H9 (cell line): Measurements from ENCODE around the gene PTPRN2. TPM values are rescaled to one million over a fixed set of nuclear protein-coding genes. Genes with fewer than 3 reads are reported as not detected.

ENCODE experiments used
- DNase-seq: peaks from one replicate; pipeline ENCODE4 v3.0.0-alpha.2; 2017
- H2AFZ ChIP-seq: one replicate; pipeline ENCODE4 v1.6.1; 2013; ENCODE audit warnings: mild to moderate bottlenecking, low read length, control low read depth, moderate library complexity
- H2AK5ac ChIP-seq: 2 replicates; pipeline ENCODE4 v1.6.1; 2013; ENCODE audit warnings: low read length, control low read depth, mixed read lengths; ENCODE audit not compliant: insufficient read length
- H2BK120ac ChIP-seq: one replicate; pipeline ENCODE4 v1.6.1; 2013; ENCODE audit warnings: low read depth, mild to moderate bottlenecking, low read length, control low read depth, inconsistent platforms; ENCODE audit not compliant: poor library complexity, severe bottlenecking
- H2BK12ac ChIP-seq: 2 replicates; pipeline ENCODE4 v1.6.1; 2013; ENCODE audit warnings: low read length, control low read depth, mixed read lengths, low read depth; ENCODE audit not compliant: insufficient read length
- H2BK15ac ChIP-seq: 2 replicates; pipeline ENCODE4 v1.6.1; 2013; ENCODE audit warnings: low read depth, low read length, control low read depth
- H2BK20ac ChIP-seq: one replicate; pipeline ENCODE4 v1.6.1; 2013; ENCODE audit warnings: low read depth, mild to moderate bottlenecking, low read length, control low read depth, inconsistent platforms; ENCODE audit not compliant: poor library complexity, severe bottlenecking
- H2BK5ac ChIP-seq: 2 replicates; pipeline ENCODE4 v1.6.1; 2013; ENCODE audit warnings: low read length, control low read depth, mixed read lengths; ENCODE audit not compliant: insufficient read length
- H3K14ac ChIP-seq: 2 replicates; pipeline ENCODE4 v1.6.1; 2013; ENCODE audit warnings: low read length, control low read depth; ENCODE audit not compliant: insufficient read depth
- H3K18ac ChIP-seq: 2 replicates; pipeline ENCODE4 v1.6.1; 2013; ENCODE audit warnings: low read depth, mild to moderate bottlenecking, mixed read lengths, low read length, control low read depth; ENCODE audit not compliant: insufficient read length
- H3K23ac ChIP-seq: 2 replicates; pipeline ENCODE4 v1.6.1; 2013; ENCODE audit warnings: low read length, control low read depth, mixed read lengths, low read depth; ENCODE audit not compliant: insufficient read length
- H3K23me2 ChIP-seq: 2 replicates; pipeline ENCODE4 v1.6.1; 2013; ENCODE audit warnings: low read depth, mild to moderate bottlenecking, mixed read lengths, low read length, control low read depth; ENCODE audit not compliant: insufficient read length, poor library complexity, severe bottlenecking
- H3K27ac ChIP-seq: 2 replicates; pipeline ENCODE4 v1.5.1; 2013; ENCODE audit warnings: low read length, control low read depth, mixed read lengths, low read depth; ENCODE audit not compliant: insufficient read length
- H3K27me3 ChIP-seq: 2 replicates; pipeline ENCODE4 v1.6.1; 2013; ENCODE audit warnings: low read length, control low read depth, inconsistent platforms; ENCODE audit not compliant: insufficient read depth
- H3K4ac ChIP-seq: 2 replicates; pipeline ENCODE4 v1.6.1; 2013; ENCODE audit warnings: low read depth, mild to moderate bottlenecking, control low read depth, inconsistent platforms, low read length, moderate library complexity
- H3K4me1 ChIP-seq: 2 replicates; pipeline ENCODE4 v1.6.1; 2013; ENCODE audit warnings: low read length, control low read depth, inconsistent platforms; ENCODE audit not compliant: insufficient read depth
- H3K4me2 ChIP-seq: 2 replicates; pipeline ENCODE4 v1.6.1; 2013; ENCODE audit warnings: low read length, control low read depth, mixed read lengths; ENCODE audit not compliant: insufficient read length, insufficient read depth
- H3K56ac ChIP-seq: 2 replicates; pipeline ENCODE4 v1.6.1; 2013; ENCODE audit warnings: low read depth, mild to moderate bottlenecking, mixed read lengths, low read length, control low read depth; ENCODE audit not compliant: insufficient read length
- H3K79me1 ChIP-seq: 2 replicates; pipeline ENCODE4 v1.6.1; 2013; ENCODE audit warnings: low read depth, mild to moderate bottlenecking, moderate library complexity, low read length, control low read depth, inconsistent platforms; ENCODE audit not compliant: insufficient read depth, poor library complexity, severe bottlenecking
- H3K79me2 ChIP-seq: 2 replicates; pipeline ENCODE4 v1.6.1; 2013; ENCODE audit warnings: low read length, control low read depth, inconsistent platforms; ENCODE audit not compliant: insufficient read depth
- H3K9ac ChIP-seq: 2 replicates; pipeline ENCODE4 v1.6.1; 2013; ENCODE audit warnings: low read length, control low read depth, mixed read lengths; ENCODE audit not compliant: insufficient read length; ENCODE audit errors: extremely low read depth
- H3K9me3 ChIP-seq: one replicate; pipeline ENCODE4 v1.6.1; 2013; ENCODE audit warnings: low read depth, low read length, inconsistent platforms; ENCODE audit not compliant: control insufficient read depth
- H3T11ph ChIP-seq: one replicate; pipeline ENCODE4 v1.6.1; 2013; ENCODE audit warnings: mild to moderate bottlenecking, low read length, control low read depth, inconsistent platforms
- H4K20me1 ChIP-seq: one replicate; pipeline ENCODE4 v1.6.1; 2013; ENCODE audit not compliant: control insufficient read depth, insufficient read length, insufficient read depth
- H4K5ac ChIP-seq: 2 replicates; pipeline ENCODE4 v1.6.1; 2013; ENCODE audit warnings: low read depth, mild to moderate bottlenecking, mixed read lengths, low read length, control low read depth; ENCODE audit not compliant: insufficient read length
- H4K8ac ChIP-seq: replicated peaks from 2 replicates; pipeline ENCODE4 v1.6.1; 2013; ENCODE audit warnings: low read length, control low read depth, mixed read lengths, low read depth; ENCODE audit not compliant: insufficient read length
- H4K91ac ChIP-seq: 2 replicates; pipeline ENCODE4 v1.6.1; 2013; ENCODE audit warnings: low read depth, mild to moderate bottlenecking, moderate library complexity, mixed read lengths, low read length, control low read depth; ENCODE audit not compliant: insufficient read length
- H3K27ac Mint-ChIP-seq, 3 experiments: 2 replicates in 2 of 3; 3 replicates in 1 of 3; pipeline ENCODE4 v1.8.0; 2020 to 2021; ENCODE audit warnings: mixed read lengths in 3 of 3, mild to moderate bottlenecking in 1 of 3, moderate library complexity in 1 of 3
- H3K27me3 Mint-ChIP-seq: 2 replicates; pipeline ENCODE4 v1.8.0; 2021; ENCODE audit warnings: low read depth, mild to moderate bottlenecking, moderate library complexity, mixed read lengths
- H3K36me3 Mint-ChIP-seq, 3 experiments: 2 replicates in 2 of 3; 3 replicates in 1 of 3; pipeline ENCODE4 v1.8.0; 2020 to 2021; ENCODE audit warnings: low read depth in 3 of 3, mixed read lengths in 3 of 3; ENCODE audit not compliant: insufficient read depth in 1 of 3
- H3K4me1 Mint-ChIP-seq, 2 experiments: 2 replicates each; pipeline ENCODE4 v1.8.0; 2020; ENCODE audit warnings: mixed read lengths in 2 of 2
- H3K4me3 Mint-ChIP-seq, 2 experiments: 2 replicates in 1 of 2; 3 replicates in 1 of 2; pipeline ENCODE4 v1.8.0; 2020 to 2021; ENCODE audit warnings: mild to moderate bottlenecking in 2 of 2, mixed read lengths in 2 of 2, moderate library complexity in 1 of 2
- H3K9me3 Mint-ChIP-seq, 2 experiments: 2 replicates in 1 of 2; 3 replicates in 1 of 2; pipeline ENCODE4 v1.8.0; 2020; ENCODE audit warnings: mild to moderate bottlenecking in 2 of 2, mixed read lengths in 2 of 2, moderate library complexity in 1 of 2
- WGBS: extraction: QIAGEN DNeasy Blood & Tissue Kit; methylation state at CpG from one replicate; pipeline ENCODE4 v1.1.7; 2013; ENCODE audit warnings: missing lambda C conversion rate, low lambda C conversion rate, mixed read lengths; ENCODE audit not compliant: insufficient read length; ENCODE audit errors: extremely low coverage; 5-methylcytosine and 5-hydroxymethylcytosine counted together
- total RNA-seq: library from RNA; stranded (reverse); gene quantifications from 2 replicates; pipeline ENCODE4 v1.2.1, GENCODE V29; 2021
- TF ChIP-seq, protein P1 (sequence below): fragments of 200-600 bp; sonication (generic); conservative IDR thresholded peaks from 3 replicates; pipeline ENCODE4 v1.8.0; 2021; ENCODE audit warnings: antibody characterized with exemption, mild to moderate bottlenecking

Gene PTPRN2
- total RNA-seq, 1 experiment from 2014 or later, result 5.2 TPM

DNA sequence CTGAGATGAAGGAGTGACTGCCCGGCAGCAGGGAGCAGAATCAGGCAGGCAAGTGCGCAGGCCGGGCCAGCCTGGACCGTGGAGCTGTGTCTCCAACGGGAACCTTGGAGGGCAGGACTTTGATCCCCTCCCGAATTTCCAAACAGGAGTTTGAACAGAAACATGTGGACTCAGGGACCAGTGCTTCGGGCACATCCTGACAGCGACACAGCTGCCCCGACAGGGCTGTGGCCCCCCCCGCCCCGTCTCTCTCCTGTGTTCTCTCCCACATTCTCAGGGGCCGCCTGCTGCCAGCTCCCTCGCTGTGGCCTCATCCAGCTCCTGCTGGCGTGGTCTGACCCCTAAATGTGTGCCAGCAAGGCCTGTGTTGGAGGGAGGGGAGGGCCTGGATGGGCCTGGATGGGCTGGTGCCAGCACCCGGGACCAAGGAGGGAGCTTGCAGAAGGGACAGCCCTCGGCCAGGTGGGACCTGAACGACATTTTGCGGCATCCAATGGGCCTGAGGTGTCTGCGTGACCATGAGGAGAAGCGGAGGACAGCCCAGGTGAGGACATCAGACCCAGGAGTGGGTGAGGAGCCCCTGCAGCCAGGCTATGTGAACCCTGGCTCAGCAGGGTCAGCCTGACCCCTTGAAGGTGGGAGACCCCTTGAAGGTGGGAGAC is 1027.9 kb downstream of the PTPRN2 start:
- Histone ChIP-seq H2AK5ac (no peak overlapping the region), H3T11ph (no peak overlapping the region), H2AFZ (no peak overlapping the region), H3K9ac (no peak overlapping the region), H2BK120ac (no peak overlapping the region), H3K23me2 (no peaks in the 10 kb centered on the region), H3K79me2 (no peaks in the 10 kb centered on the region), H4K91ac (no peak overlapping the region), H3K9me3 (no peaks in the 10 kb centered on the region), H2BK15ac (no peak overlapping the region), H3K79me1 (no peaks in the 10 kb centered on the region), H3K56ac (no peak overlapping the region), H3K18ac (no peak overlapping the region), H3K27me3 (no peaks in the 10 kb centered on the region), H3K4ac (no peak overlapping the region), H2BK20ac (no peak overlapping the region), H2BK5ac (no peak overlapping the region), H3K14ac (no peak overlapping the region; the same call in 1 of the 2 replicates), H3K4me2 (no peak overlapping the region), H3K23ac (no peak overlapping the region), H3K27ac (no peak overlapping the region), H2BK12ac (no peak overlapping the region), H4K8ac (no peak overlapping the region), H4K20me1 (peaks cover 2% of the 10 kb centered on the region), H4K5ac (no peak overlapping the region), H3K4me1 (no peaks in the 10 kb centered on the region)
- no peak overlapping the region for H3K27ac Mint-ChIP-seq
- TF ChIP-seq, protein P1, sequence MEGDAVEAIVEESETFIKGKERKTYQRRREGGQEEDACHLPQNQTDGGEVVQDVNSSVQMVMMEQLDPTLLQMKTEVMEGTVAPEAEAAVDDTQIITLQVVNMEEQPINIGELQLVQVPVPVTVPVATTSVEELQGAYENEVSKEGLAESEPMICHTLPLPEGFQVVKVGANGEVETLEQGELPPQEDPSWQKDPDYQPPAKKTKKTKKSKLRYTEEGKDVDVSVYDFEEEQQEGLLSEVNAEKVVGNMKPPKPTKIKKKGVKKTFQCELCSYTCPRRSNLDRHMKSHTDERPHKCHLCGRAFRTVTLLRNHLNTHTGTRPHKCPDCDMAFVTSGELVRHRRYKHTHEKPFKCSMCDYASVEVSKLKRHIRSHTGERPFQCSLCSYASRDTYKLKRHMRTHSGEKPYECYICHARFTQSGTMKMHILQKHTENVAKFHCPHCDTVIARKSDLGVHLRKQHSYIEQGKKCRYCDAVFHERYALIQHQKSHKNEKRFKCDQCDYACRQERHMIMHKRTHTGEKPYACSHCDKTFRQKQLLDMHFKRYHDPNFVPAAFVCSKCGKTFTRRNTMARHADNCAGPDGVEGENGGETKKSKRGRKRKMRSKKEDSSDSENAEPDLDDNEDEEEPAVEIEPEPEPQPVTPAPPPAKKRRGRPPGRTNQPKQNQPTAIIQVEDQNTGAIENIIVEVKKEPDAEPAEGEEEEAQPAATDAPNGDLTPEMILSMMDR, result no peak
- H3K36me3 Mint-ChIP-seq, result no peaks in the 10 kb centered on the region
- no peak for DNase-seq
- peaks cover 16% of the 10 kb centered on the region for H3K27me3 Mint-ChIP-seq
- H3K4me1 Mint-ChIP-seq, result no peaks in the 10 kb centered on the region
- H3K9me3 Mint-ChIP-seq, result no peaks in the 10 kb centered on the region
- H3K4me3 Mint-ChIP-seq, result no peak overlapping the region
- WGBS, result no CpG with 5 or more reads among the region's 20 CpGs
